ENCODE measurements around the gene THOC6. TPM values are rescaled to one million over a fixed set of nuclear protein-coding genes. Genes with fewer than 3 reads are reported as not detected.

Gene THOC6
- total RNA-seq, 4 donors from 2014 or later: 10.1 to 42.8 (median 17.6) TPM

DNA sequence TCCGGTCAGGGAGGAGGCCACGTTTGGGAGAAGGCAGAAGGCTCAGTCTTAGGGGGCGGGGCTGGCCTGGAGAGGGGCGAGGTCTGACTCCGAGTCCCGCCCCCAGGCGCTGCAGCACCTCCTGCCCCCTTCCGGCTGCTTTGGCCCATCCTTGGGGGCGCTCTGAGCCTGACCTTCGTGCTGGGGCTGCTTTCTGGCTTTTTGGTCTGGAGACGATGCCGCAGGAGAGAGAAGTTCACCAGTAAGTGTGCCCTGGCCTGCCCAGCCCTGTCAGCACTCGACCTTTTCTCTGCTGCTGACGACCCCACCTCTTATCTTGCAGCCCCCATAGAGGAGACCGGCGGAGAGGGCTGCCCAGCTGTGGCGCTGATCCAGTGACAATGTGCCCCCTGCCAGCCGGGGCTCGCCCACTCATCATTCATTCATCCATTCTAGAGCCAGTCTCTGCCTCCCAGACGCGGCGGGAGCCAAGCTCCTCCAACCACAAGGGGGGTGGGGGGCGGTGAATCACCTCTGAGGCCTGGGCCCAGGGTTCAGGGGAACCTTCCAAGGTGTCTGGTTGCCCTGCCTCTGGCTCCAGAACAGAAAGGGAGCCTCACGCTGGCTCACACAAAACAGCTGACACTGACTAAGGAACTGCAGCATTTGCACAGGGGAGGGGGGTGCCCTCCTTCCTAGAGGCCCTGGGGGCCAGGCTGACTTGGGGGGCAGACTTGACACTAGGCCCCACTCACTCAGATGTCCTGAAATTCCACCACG lies 2.2 kb upstream of the THOC6 start:
- DNase-seq: peak; percentile 87
- Histone ChIP-seq H3K36me3 (no peaks in the 10 kb centered on the region), H3K4me1 (peaks cover 24 to 57% (median 45%) of the 10 kb centered on the region in 4 donors), H3K27me3 (peaks cover 21% of the 10 kb centered on the region), H3K9me3 (no peaks in the 10 kb centered on the region), H3K27ac (peak overlapping the region; percentile 92 to 94 (median 93)), H3K4me3 (peak overlapping the region; percentile 45 to 66 (median 54))
- 21% methylated on average over 23 of the region's 25 CpGs; no CpG with 5 or more reads in 1 of the 2 donors for WGBS, 2 donors (ENCODE audit: low coverage in 1 of 2)
- intact Hi-C loops (cut with DNase I; ENCODE audit: low total_unique reads) (loop anchor here (2.0 kb wide), 1 partner anchor 347 kb away; no protein-coding TSS in a partner anchor), in situ Hi-C loops (cut with MboI; ENCODE audit: low pct_ligation_motif_present in 1 of 4, low pct_unique_long_range_greater_than_20kb in 1 of 4, low sequenced_read_pairs in 3 of 4) (no loop called here)
- TF ChIP-seq POLR2AphosphoS5 (IDR thresholded peaks at IDR 0.05) (no peak), POLR2A (IDR thresholded peaks at IDR 0.05) (peak; percentile 6)
- TF ChIP-seq, protein P1, sequence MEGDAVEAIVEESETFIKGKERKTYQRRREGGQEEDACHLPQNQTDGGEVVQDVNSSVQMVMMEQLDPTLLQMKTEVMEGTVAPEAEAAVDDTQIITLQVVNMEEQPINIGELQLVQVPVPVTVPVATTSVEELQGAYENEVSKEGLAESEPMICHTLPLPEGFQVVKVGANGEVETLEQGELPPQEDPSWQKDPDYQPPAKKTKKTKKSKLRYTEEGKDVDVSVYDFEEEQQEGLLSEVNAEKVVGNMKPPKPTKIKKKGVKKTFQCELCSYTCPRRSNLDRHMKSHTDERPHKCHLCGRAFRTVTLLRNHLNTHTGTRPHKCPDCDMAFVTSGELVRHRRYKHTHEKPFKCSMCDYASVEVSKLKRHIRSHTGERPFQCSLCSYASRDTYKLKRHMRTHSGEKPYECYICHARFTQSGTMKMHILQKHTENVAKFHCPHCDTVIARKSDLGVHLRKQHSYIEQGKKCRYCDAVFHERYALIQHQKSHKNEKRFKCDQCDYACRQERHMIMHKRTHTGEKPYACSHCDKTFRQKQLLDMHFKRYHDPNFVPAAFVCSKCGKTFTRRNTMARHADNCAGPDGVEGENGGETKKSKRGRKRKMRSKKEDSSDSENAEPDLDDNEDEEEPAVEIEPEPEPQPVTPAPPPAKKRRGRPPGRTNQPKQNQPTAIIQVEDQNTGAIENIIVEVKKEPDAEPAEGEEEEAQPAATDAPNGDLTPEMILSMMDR (IDR thresholded peaks at IDR 0.05): peak in 4 of 5 experiments; percentile 32 to 48 (median 37)

DNA sequence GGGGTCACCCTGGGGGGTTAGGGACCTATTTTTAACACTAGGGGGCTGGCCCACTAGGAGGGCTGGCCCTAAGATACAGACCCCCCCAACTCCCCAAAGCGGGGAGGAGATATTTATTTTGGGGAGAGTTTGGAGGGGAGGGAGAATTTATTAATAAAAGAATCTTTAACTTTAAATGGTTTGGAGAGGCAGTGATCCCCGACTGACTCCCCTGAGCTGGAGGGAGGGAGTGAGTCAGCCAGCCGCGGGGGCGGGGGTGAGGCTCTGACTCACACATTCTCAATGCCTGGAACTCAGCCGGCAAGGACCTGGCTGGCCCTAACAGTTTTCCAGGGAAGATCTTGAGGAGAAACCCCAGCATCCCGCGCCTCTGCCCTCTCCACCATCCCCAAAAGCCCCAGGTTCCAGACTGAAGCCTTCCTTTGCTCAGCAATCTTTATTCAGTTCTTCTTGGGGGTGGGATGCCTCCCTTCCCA lies 1.6 kb upstream of the THOC6 start:
- TF ChIP-seq POLR2AphosphoS5 (IDR thresholded peaks at IDR 0.05): peak; percentile 66 to 77 (median 76)
- TF ChIP-seq, protein P1 (IDR thresholded peaks at IDR 0.05): peak in 1 of 5 experiments; percentile 11
- no peak for TF ChIP-seq EP300 (IDR thresholded peaks at IDR 0.05; ENCODE audit: low read depth)
- intact Hi-C loops (cut with DNase I; ENCODE audit: low total_unique reads): loop anchor here (2.0 kb wide), 1 partner anchor 347 kb away; no protein-coding TSS in a partner anchor
- Histone ChIP-seq H3K27ac (peak overlapping the region; percentile 92 to 94 (median 93)), H3K9me3 (no peaks in the 10 kb centered on the region), H3K4me3 (peak overlapping the region in 2 of 4 donors; percentile 60 to 66), H3K4me1 (peaks cover 24 to 57% (median 45%) of the 10 kb centered on the region in 4 donors), H3K27me3 (peaks cover 20% of the 10 kb centered on the region), H3K36me3 (no peaks in the 10 kb centered on the region)
- 15 to 20% methylated on average over 4 to 8 of the region's 8 CpGs for WGBS, 2 donors (ENCODE audit: low coverage in 1 of 2)
- in situ Hi-C loops (cut with MboI; ENCODE audit: low pct_ligation_motif_present in 1 of 4, low pct_unique_long_range_greater_than_20kb in 1 of 4, low sequenced_read_pairs in 3 of 4): no loop called here
- DNase-seq: peak; percentile 88

DNA sequence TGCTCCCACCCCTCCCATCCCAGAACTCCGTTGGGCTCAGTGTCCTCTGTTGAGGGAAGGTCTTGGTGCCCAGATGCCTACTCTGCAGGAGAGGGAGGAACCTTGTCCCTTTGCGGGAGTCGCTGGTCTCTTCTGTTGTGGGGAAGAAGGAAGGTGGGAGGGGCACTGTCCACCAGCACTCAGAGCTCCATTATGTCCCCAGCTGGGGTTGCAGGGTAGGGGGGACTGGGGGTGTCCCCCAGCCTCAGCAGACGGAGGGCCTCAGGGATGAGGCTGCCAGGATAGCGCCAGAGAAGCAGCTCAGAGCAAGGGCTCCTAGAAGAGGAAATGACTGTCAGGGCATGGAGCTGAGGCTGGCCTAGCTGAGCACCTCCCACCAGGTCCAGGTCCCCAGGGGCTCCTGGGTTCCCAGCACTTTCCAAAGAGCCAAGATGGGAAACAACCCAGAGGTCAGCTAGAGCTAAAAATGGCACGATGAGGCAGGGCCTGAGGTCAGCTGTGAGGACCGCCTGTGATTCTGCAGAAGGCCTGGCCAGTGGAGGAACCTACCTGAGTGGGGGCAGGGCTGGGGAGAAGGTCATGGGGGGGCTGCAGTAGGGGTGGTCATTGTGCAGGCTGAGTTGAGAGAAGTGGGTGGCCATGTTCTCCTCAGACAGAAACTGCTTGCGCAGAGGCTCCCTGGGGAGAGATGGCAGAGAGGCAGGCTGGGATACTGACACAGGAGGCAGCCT lies 986 bp upstream of the THOC6 start:
- Histone ChIP-seq H3K27me3 (peaks cover 14% of the 10 kb centered on the region), H3K27ac (peak overlapping the region; percentile 92 to 94 (median 93)), H3K9me3 (no peaks in the 10 kb centered on the region), H3K4me1 (peaks cover 24 to 59% (median 46%) of the 10 kb centered on the region in 4 donors), H3K4me3 (peak overlapping the region in 3 of 4 donors; percentile 47 to 68 (median 55)), H3K36me3 (no peaks in the 10 kb centered on the region)
- 48% methylated on average over 8 of the region's 8 CpGs; no CpG with 5 or more reads in 1 of the 2 donors for WGBS, 2 donors (ENCODE audit: low coverage in 1 of 2)
- in situ Hi-C loops (cut with MboI; ENCODE audit: low pct_ligation_motif_present in 1 of 4, low pct_unique_long_range_greater_than_20kb in 1 of 4, low sequenced_read_pairs in 3 of 4) (no loop called here), intact Hi-C loops (cut with DNase I; ENCODE audit: low total_unique reads) (loop anchor here (2.0 kb wide), 1 partner anchor 348 kb away; no protein-coding TSS in a partner anchor)
- TF ChIP-seq, protein P1 (IDR thresholded peaks at IDR 0.05): no peak
- TF ChIP-seq POLR2A (IDR thresholded peaks at IDR 0.05) (no peak), POLR2AphosphoS5 (IDR thresholded peaks at IDR 0.05) (no peak), EP300 (IDR thresholded peaks at IDR 0.05; ENCODE audit: low read depth) (no peak)
- no peak for DNase-seq

DNA sequence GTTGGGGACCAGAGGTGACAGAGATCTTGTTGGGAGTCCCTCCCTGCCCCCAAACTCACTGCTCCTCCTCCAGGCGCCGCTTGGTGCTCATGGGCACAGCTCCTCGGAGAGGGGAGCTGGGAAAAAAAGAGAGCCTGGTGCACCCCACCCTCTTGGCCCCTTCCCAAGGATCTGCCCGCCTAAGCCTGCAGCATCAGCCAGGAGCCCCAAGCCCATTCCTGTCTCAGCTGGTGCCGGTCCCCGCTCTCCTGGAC lies 493 bp upstream of the THOC6 start:
- Histone ChIP-seq H3K4me3 (peak overlapping the region; percentile 47 to 68 (median 61)), H3K36me3 (no peaks in the 10 kb centered on the region), H3K9me3 (no peaks in the 10 kb centered on the region), H3K27ac (peak overlapping the region; percentile 92 to 94 (median 93)), H3K4me1 (peaks cover 21 to 59% (median 48%) of the 10 kb centered on the region in 4 donors), H3K27me3 (peaks cover 9% of the 10 kb centered on the region)
- WGBS, 2 donors (ENCODE audit: low coverage in 1 of 2): 15% methylated on average over 6 of the region's 6 CpGs; no CpG with 5 or more reads in 1 of the 2 donors
- intact Hi-C loops (cut with DNase I; ENCODE audit: low total_unique reads) (loop anchor here (2.0 kb wide), 1 partner anchor 349 kb away; no protein-coding TSS in a partner anchor), in situ Hi-C loops (cut with MboI; ENCODE audit: low pct_ligation_motif_present in 1 of 4, low pct_unique_long_range_greater_than_20kb in 1 of 4, low sequenced_read_pairs in 3 of 4) (no loop called here)
- TF ChIP-seq EP300 (IDR thresholded peaks at IDR 0.05; ENCODE audit: low read depth): no peak
- no peak for TF ChIP-seq POLR2A (IDR thresholded peaks at IDR 0.05)
- TF ChIP-seq POLR2AphosphoS5 (IDR thresholded peaks at IDR 0.05): no peak
- TF ChIP-seq, protein P1 (IDR thresholded peaks at IDR 0.05): no peak
- no peak for DNase-seq

Data from transverse colon (tissue), 4 donors.